GM12891 (cell line): ENCODE measurements around the gene CKS1B.

Source experiments
- PAX5 ChIP-seq: IDR thresholded peaks from 2 replicates; pipeline ENCODE4 v1.6.1; 2011; ENCODE audit warnings: low read length, moderate library complexity, mild to moderate bottlenecking; ENCODE audit not compliant: insufficient read depth, severe bottlenecking
- POLR2A ChIP-seq: IDR thresholded peaks from 2 replicates; pipeline ENCODE4 v1.6.1; 2011; ENCODE audit warnings: low read depth, low read length, control low read depth
- POLR2AphosphoS5 ChIP-seq: IDR thresholded peaks from 2 replicates; pipeline ENCODE4 v1.6.1; 2011; ENCODE audit warnings: low read depth, low read length, control low read depth
- POU2F2 ChIP-seq: IDR thresholded peaks from 2 replicates; pipeline ENCODE4 v1.6.1; 2011; ENCODE audit warnings: low read depth, mild to moderate bottlenecking, control low read depth, low read length, moderate library complexity
- TAF1 ChIP-seq: IDR thresholded peaks from 2 replicates; pipeline ENCODE4 v1.6.1; 2011; ENCODE audit warnings: low read depth, low read length, control low read depth

- no peak for TF ChIP-seq POLR2AphosphoS5
- no peak for TF ChIP-seq POLR2A
- TF ChIP-seq TAF1: no peak
- no peak for TF ChIP-seq PAX5
- TF ChIP-seq POU2F2: no peak
These were observed 47.9 kb downstream of the CKS1B start for GRCh38 chr1:155022136-155022926.
